ENCODE measurements around the gene PPFIBP1.

PPFIBP1 gene

DNA sequence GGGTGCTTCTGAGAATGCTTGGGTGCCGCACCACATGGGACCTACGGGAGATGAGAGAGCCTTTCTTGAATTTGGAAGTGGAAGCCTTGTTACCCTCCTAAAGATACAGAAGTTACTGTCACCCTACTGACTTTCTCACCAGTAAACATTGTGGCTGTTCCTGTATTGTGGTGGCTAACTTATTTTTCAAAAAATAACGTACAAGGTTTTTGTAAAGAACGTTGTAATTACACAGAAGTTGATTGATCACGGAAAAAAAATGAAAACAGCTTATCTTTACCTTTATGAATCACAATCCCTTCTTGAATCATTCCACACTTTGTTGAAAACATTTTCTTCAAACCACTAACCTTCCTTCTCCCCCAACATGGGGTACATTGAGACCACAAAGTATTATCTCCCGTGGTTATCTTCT lies 22.0 kb upstream of the PPFIBP1 start:
- DNase-seq (ENCODE audit: extremely low read depth, low read depth), result no peak
- TF ChIP-seq, protein P1, sequence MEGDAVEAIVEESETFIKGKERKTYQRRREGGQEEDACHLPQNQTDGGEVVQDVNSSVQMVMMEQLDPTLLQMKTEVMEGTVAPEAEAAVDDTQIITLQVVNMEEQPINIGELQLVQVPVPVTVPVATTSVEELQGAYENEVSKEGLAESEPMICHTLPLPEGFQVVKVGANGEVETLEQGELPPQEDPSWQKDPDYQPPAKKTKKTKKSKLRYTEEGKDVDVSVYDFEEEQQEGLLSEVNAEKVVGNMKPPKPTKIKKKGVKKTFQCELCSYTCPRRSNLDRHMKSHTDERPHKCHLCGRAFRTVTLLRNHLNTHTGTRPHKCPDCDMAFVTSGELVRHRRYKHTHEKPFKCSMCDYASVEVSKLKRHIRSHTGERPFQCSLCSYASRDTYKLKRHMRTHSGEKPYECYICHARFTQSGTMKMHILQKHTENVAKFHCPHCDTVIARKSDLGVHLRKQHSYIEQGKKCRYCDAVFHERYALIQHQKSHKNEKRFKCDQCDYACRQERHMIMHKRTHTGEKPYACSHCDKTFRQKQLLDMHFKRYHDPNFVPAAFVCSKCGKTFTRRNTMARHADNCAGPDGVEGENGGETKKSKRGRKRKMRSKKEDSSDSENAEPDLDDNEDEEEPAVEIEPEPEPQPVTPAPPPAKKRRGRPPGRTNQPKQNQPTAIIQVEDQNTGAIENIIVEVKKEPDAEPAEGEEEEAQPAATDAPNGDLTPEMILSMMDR (IDR thresholded peaks at IDR 0.05; ENCODE audit: low read depth, low read length), result no peak

DNA sequence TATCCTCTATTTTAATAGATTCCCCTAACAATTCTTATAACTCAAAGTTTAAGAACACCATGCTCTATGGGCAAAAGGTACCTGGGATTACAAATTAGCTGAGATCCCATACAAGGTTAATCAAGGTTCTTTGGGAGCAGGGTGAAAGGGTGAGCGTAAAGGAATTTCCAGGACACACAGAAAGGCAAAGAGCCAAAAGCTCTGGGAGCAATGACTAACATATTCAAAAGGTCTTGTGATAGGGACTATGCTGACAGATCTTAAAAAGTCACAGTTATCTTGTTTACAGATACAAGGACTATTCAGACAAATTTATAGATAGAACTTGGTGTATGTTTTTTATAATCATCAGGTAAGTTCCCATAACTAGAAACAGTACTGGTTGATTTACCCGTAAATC lies 19.5 kb upstream of the PPFIBP1 start:
- DNase-seq (ENCODE audit: extremely low read depth, low read depth), result no peak
- TF ChIP-seq, protein P1 (IDR thresholded peaks at IDR 0.05; ENCODE audit: low read depth, low read length), result no peak

DNA sequence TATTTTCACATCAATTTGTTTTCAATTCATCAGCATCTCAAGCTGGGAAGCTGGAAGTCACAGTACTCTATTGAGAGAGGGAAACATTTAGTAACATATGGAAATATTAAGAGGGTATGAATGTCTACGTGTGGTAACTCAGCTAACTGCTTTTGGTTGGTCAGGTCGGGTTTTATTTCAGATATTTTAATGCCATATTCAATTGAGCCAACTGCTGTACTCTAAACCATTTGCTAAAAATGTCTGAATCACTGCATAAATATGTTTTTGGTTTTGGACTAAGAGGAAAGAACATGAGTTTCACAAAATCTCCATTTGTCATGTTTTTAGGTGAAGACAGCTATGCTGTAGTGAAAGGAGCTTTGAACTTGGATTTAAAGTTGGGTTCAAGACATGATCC lies 18.9 kb upstream of the PPFIBP1 start:
- DNase-seq (ENCODE audit: extremely low read depth, low read depth), result no peak
- TF ChIP-seq, protein P1 (IDR thresholded peaks at IDR 0.05; ENCODE audit: low read depth, low read length), result no peak

- no peak for DNase-seq (ENCODE audit: extremely low read depth, low read depth)
- TF ChIP-seq, protein P1 (IDR thresholded peaks at IDR 0.05; ENCODE audit: low read depth, low read length), result no peak
Observed at GRCh38 chr12:27505761-27506160, 18.2 kb upstream of the PPFIBP1 start.

- TF ChIP-seq, protein P1 (IDR thresholded peaks at IDR 0.05; ENCODE audit: low read depth, low read length), result no peak
- no peak for DNase-seq (ENCODE audit: extremely low read depth, low read depth)
Observed at GRCh38 chr12:27506645-27507189, 17.3 kb upstream of the PPFIBP1 start.

- no peak for DNase-seq (ENCODE audit: extremely low read depth, low read depth)
- TF ChIP-seq, protein P1 (IDR thresholded peaks at IDR 0.05; ENCODE audit: low read depth, low read length), result no peak
Observed at GRCh38 chr12:27508736-27509431, 15.1 kb upstream of the PPFIBP1 start.

DNA sequence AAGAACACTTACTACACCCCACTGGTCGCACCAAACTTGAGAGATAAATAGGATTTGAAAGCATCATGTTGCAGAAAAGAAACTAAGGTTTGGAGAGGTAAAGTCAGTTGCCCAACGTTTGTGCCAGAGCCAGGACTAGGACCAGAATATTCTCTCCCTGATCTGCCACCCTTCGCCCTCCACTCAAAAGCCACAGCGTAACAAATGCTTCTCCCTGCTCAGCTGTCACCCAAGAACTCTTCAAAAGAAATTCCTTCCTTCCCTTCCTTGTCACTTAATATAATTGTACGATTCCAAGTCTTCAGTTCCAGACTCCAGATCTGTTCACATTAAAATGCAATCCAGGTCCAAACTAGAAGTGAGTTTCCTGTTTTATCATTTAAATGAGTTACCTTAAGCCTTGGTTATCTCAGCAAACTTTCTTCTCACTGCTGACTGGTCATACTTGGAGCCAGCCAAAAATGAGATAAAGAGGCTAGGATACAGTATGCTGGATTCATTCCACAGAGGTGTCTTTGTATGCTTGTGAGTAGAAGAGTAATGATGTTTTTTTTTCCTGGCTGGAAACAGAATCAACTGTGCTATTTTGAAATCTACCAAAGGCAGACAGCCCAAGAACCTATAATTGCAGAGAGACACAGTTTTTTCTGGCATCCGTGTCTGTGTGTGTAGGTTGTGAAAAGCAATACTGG lies 12.8 kb upstream of the PPFIBP1 start:
- TF ChIP-seq, protein P1 (IDR thresholded peaks at IDR 0.05; ENCODE audit: low read depth, low read length), result no peak
- DNase-seq (ENCODE audit: extremely low read depth, low read depth), result no peak
